ENCODE data around the gene MUC22. TPM values are rescaled to one million over a fixed set of nuclear protein-coding genes. Genes with fewer than 3 reads are reported as not detected.
A peak's percentile ranks its signal among the peaks of the same experiment; 100 is the strongest.
"Not testable (repeated sequence)": the region's sequence is repeated elsewhere in the genome, so short reads cannot be mapped to it uniquely, and the experiment has no call there.

Gene MUC22
- total RNA-seq, 3 donors from 2014 or later (not counting 1 experiment from before 2014, with no cell fraction given): not detected

DNA sequence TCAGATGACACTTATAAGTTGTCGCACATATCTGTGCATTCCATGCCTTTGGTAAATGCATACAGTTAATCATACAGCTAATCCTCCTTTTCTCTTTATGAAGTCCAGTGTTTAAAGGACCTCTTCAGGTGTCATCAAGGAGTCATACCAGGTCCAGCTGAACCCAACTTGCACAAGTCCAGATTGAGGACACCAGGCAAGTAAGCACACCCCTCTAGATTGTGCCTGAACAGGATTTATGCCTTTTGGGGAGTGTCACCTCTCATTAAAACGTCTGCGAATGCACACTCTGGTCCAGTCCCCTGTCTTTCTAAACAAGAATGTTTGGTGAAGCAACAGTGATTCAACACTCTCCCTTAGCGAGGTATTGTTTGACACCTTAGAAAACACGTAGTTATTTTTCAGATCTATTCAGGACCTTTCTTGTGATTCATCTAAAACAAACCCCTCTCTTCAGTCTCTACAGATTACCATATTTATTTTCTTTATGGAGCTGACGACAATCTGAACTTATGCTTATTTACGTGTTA lies 53.7 kb downstream of the MUC22 start:
- Mint-ChIP-seq H3K36me3 (no peaks in the 10 kb centered on the region), H3K4me3 (no peak overlapping the region), H3K27me3 (ENCODE audit: low read depth in 2 of 2) (peaks cover 0 to 8% of the 10 kb centered on the region in 2 donors), H3K9me3 (no peaks in the 10 kb centered on the region), H3K4me1 (no peaks in the 10 kb centered on the region), H3K27ac (no peak overlapping the region)
- Histone ChIP-seq H3K4me3 (ENCODE audit: low read length) (no peak overlapping the region), H3K27ac (ENCODE audit: low read length) (no peak overlapping the region), H3K4me1 (ENCODE audit: control insufficient read depth, insufficient read depth, low read length) (no peaks in the 10 kb centered on the region), H3K27me3 (ENCODE audit: control insufficient read depth, insufficient read depth, low read length) (no peaks in the 10 kb centered on the region), H3K36me3 (ENCODE audit: control insufficient read depth, insufficient read depth, low read length) (no peaks in the 10 kb centered on the region), H3K9me3 (ENCODE audit: control insufficient read depth, insufficient read depth, low read length) (no peaks in the 10 kb centered on the region)
- ATAC-seq: peak in 1 of 3 donors; percentile 3
- TF ChIP-seq, protein P1, sequence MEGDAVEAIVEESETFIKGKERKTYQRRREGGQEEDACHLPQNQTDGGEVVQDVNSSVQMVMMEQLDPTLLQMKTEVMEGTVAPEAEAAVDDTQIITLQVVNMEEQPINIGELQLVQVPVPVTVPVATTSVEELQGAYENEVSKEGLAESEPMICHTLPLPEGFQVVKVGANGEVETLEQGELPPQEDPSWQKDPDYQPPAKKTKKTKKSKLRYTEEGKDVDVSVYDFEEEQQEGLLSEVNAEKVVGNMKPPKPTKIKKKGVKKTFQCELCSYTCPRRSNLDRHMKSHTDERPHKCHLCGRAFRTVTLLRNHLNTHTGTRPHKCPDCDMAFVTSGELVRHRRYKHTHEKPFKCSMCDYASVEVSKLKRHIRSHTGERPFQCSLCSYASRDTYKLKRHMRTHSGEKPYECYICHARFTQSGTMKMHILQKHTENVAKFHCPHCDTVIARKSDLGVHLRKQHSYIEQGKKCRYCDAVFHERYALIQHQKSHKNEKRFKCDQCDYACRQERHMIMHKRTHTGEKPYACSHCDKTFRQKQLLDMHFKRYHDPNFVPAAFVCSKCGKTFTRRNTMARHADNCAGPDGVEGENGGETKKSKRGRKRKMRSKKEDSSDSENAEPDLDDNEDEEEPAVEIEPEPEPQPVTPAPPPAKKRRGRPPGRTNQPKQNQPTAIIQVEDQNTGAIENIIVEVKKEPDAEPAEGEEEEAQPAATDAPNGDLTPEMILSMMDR (IDR thresholded peaks at IDR 0.05): no peak
- no peak for DNase-seq
- WGBS (ENCODE audit: insufficient coverage): 84% methylated on average over 6 of the region's 7 CpGs
- intact Hi-C loops (cut with micrococcal nuclease): no loop called here

DNA sequence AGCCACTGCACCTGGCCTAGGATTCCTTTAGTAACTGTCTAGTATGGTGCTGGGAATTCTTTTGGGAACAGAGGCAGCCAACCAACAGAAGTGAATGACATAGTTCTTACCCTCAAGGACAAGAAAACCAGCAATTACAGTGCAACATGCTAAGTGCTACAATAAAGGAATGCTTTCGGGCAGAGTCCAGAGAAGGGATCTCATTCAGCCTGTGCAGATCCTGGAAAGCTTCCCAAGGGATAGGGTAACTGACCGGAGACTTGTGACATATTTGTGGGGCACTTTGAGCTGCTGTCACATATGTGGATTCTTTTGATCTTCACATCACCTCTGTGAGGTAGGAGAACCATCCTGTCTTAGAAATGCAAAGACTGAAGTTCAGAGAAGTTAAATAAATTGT lies 55.3 kb downstream of the MUC22 start:
- Histone ChIP-seq H3K27me3 (ENCODE audit: control insufficient read depth, insufficient read depth, low read length) (no peaks in the 10 kb centered on the region), H3K36me3 (ENCODE audit: control insufficient read depth, insufficient read depth, low read length) (no peaks in the 10 kb centered on the region), H3K4me3 (ENCODE audit: low read length) (no peak overlapping the region), H3K27ac (ENCODE audit: low read length) (no peak overlapping the region), H3K9me3 (ENCODE audit: control insufficient read depth, insufficient read depth, low read length) (no peaks in the 10 kb centered on the region), H3K4me1 (ENCODE audit: control insufficient read depth, insufficient read depth, low read length) (no peaks in the 10 kb centered on the region)
- intact Hi-C loops (cut with micrococcal nuclease): no loop called here
- Mint-ChIP-seq H3K4me3 (no peak overlapping the region), H3K36me3 (no peaks in the 10 kb centered on the region), H3K27me3 (ENCODE audit: low read depth in 2 of 2) (peaks cover 0 to 8% of the 10 kb centered on the region in 2 donors), H3K4me1 (no peaks in the 10 kb centered on the region), H3K27ac (no peak overlapping the region), H3K9me3 (no peaks in the 10 kb centered on the region)
- 66% methylated on average over 2 of the region's 2 CpGs for WGBS (ENCODE audit: insufficient coverage)
- DNase-seq (no peak), ATAC-seq (no peak)
- TF ChIP-seq, protein P1 (IDR thresholded peaks at IDR 0.05): no peak

DNA sequence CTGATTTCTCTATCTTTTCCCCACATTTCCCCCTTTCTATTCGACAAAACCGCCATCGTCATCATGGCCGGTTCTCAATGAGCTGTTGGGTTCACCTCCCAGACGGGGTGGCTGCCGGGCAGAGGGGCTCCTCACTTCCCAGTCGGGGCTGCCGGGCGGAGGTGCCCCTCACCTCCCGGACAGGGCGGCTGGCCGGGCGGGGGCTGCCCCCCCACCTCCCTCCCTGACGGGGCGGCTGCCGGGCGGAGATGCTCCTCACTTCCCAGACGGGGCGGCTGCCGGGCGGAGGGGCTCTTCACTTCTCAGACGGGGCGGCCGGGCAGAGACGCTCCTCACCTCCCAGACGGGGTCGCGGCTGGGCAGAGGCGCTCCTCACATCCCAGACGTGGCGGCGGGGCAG lies 56.8 kb downstream of the MUC22 start:
- 87% methylated on average over 26 of the region's 32 CpGs for WGBS (ENCODE audit: insufficient coverage)
- H3K27me3 Mint-ChIP-seq (ENCODE audit: low read depth in 2 of 2); H3K9me3 Mint-ChIP-seq; H3K4me1 ChIP-seq (ENCODE audit: control insufficient read depth, insufficient read depth, low read length); H3K4me1 Mint-ChIP-seq; H3K9me3 ChIP-seq (ENCODE audit: control insufficient read depth, insufficient read depth, low read length); H3K4me3 Mint-ChIP-seq; intact Hi-C loops (cut with micrococcal nuclease); DNase-seq; H3K36me3 ChIP-seq (ENCODE audit: control insufficient read depth, insufficient read depth, low read length); H3K4me3 ChIP-seq (ENCODE audit: low read length); H3K27me3 ChIP-seq (ENCODE audit: control insufficient read depth, insufficient read depth, low read length); H3K27ac Mint-ChIP-seq; ATAC-seq; H3K27ac ChIP-seq (ENCODE audit: low read length); H3K36me3 Mint-ChIP-seq: not testable (repeated sequence)

DNA sequence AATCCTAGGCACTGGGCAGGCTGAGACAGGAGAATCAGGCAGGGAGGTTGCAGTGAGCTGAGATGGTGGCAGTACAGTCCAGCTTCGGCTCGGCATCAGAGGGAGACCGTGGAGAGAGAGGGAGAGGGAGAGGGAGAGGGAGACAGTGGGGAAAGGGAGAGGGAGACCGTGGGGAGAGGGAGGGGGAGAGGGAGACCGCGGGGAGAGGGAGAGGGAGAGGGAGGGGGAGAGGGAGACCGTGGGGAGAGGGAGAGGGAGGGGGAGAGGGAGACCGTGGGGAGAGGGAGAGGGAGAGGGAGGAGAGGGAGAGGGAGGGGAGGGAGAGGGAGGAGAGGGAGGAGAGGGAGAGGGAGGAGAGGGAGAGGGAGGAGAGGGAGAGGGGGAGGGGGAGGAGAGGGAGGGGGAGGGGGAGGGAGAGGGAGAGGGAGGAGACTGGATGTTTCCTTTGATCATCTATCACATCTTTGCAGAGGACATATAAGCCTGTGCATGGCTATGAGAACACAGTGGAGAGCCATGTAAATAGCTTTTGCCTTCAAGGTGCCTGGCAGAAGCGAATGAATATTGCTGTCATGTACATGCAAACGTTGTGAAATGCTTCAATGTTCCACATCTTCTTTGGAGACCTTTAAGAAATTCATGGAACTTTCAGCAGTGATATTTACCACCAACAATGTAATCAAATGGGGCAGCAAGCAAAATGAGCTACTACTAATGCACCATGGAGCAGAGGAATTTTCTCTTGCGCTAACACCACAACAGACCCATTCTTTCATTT lies 57.8 kb downstream of the MUC22 start:
- H3K27me3 Mint-ChIP-seq (ENCODE audit: low read depth in 2 of 2); H3K4me3 Mint-ChIP-seq; H3K27ac ChIP-seq (ENCODE audit: low read length); H3K4me1 ChIP-seq (ENCODE audit: control insufficient read depth, insufficient read depth, low read length); H3K9me3 ChIP-seq (ENCODE audit: control insufficient read depth, insufficient read depth, low read length); ATAC-seq; H3K36me3 ChIP-seq (ENCODE audit: control insufficient read depth, insufficient read depth, low read length); DNase-seq; H3K4me3 ChIP-seq (ENCODE audit: low read length); intact Hi-C loops (cut with micrococcal nuclease); H3K27ac Mint-ChIP-seq; H3K4me1 Mint-ChIP-seq; H3K27me3 ChIP-seq (ENCODE audit: control insufficient read depth, insufficient read depth, low read length); H3K9me3 Mint-ChIP-seq; H3K36me3 Mint-ChIP-seq: not testable (repeated sequence)
- 86% methylated on average over 5 of the region's 11 CpGs for WGBS (ENCODE audit: insufficient coverage)

Data from natural killer cell (primary cell).